ENCODE results near the gene OBSCN.

OBSCN gene

GRCh38 chr1:228379666-228380065 is 171.8 kb downstream of the OBSCN start:
- H3K4me3 ChIP-seq: no peak overlapping the region
- in situ Hi-C loops (cut with MboI; ENCODE audit: low sequenced_read_pairs): no loop called here
- DNase-seq (ENCODE audit: low spot score in 2 of 2): no peak
- no peaks in the 10 kb centered on the region for H3K36me3 ChIP-seq (replicated peaks)
- no peaks in the 10 kb centered on the region for H3K27me3 ChIP-seq (ENCODE audit: low read depth)
- H3K9me3 ChIP-seq: no peaks in the 10 kb centered on the region
- peaks cover 9% of the 10 kb centered on the region; the same call in 1 of the 2 replicates for H3K4me1 ChIP-seq

- no peak overlapping the region for H3K4me3 ChIP-seq
- H3K36me3 ChIP-seq (replicated peaks): no peaks in the 10 kb centered on the region
- in situ Hi-C loops (cut with MboI; ENCODE audit: low sequenced_read_pairs): no loop called here
- H3K4me1 ChIP-seq: peaks cover 9% of the 10 kb centered on the region; the same call in 1 of the 2 replicates
- no peaks in the 10 kb centered on the region for H3K27me3 ChIP-seq (ENCODE audit: low read depth)
- H3K9me3 ChIP-seq: no peaks in the 10 kb centered on the region
- no peak for DNase-seq (ENCODE audit: low spot score in 2 of 2)
These were observed 173.5 kb downstream of the OBSCN start for GRCh38 chr1:228381356-228381755.

DNA sequence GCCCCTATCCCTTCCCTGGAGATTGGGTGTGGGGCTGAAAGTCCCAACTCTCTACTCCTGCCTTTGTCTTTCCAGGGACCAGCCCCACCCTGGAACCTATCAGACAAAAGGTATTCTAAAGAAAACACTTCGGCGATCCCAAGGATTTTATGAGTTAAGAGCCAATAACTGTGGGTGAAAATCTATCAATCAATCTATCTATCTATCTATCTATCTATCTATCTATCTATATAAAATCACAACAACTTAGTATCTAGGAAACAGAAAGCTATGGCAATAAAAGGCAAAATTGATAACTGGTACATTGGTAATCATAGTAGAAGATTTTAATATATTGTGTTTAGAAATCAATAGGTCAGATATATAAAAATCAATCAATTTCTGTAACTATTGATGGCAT is 175.9 kb downstream of the OBSCN start:
- Histone ChIP-seq H3K27me3 (ENCODE audit: low read depth) (no peaks in the 10 kb centered on the region), H3K4me3 (no peak overlapping the region), H3K4me1 (peaks cover 9% of the 10 kb centered on the region; the same call in 1 of the 2 replicates), H3K9me3 (no peaks in the 10 kb centered on the region), H3K36me3 (replicated peaks) (no peaks in the 10 kb centered on the region)
- DNase-seq (ENCODE audit: low spot score in 2 of 2): no peak
- in situ Hi-C loops (cut with MboI; ENCODE audit: low sequenced_read_pairs): no loop called here

GRCh38 chr1:228385232-228385631 is 177.4 kb downstream of the OBSCN start:
- H3K9me3 ChIP-seq: no peaks in the 10 kb centered on the region
- in situ Hi-C loops (cut with MboI; ENCODE audit: low sequenced_read_pairs): no loop called here
- H3K4me3 ChIP-seq: no peak overlapping the region
- H3K36me3 ChIP-seq (replicated peaks): no peaks in the 10 kb centered on the region
- H3K4me1 ChIP-seq: peaks cover under 1% of the 10 kb centered on the region; the same call in 1 of the 2 replicates
- DNase-seq (ENCODE audit: low spot score in 2 of 2): no peak
- H3K27me3 ChIP-seq (ENCODE audit: low read depth): no peaks in the 10 kb centered on the region

DNA sequence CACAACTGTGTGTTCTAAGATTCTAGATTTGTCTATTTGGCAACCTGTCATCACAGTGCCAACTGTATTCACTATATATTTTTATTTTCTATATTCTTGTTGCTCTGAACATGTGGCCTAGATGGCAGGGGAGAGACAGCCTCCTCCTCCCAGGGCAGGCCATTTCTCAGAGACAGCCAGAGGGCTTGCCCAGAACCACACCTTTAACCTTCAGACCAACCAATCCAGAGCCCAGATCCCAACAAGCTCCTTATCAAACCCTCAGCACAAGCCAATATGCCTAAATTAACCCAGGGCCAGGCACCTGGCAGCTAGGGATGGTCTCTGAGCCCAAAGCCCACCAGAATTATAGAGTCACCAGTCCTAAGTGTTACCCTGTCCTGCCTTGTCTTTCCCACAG is 179.5 kb downstream of the OBSCN start:
- no peak for DNase-seq (ENCODE audit: low spot score in 2 of 2)

DNA sequence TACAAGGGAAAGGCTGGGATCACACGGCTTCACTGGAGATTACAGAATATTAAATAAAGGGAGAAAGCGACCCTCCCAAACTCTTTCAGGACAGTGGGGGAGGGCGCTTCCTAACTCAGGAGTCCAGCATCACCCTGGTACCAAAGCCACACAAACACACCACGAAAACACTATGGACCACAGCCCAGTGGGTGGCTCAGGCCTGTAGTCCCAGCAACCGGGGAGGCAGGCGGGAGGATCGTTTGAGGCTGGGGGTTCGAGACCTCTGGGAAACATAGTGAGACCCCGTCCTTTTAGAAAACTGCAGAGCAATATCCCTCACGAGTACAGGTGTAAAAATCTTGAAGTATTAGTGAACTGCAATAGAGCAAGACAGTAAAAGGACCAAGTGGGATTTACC is 182.8 kb downstream of the OBSCN start:
- Histone ChIP-seq H3K9me3 (no peaks in the 10 kb centered on the region), H3K27me3 (ENCODE audit: low read depth) (no peaks in the 10 kb centered on the region), H3K4me1 (no peaks in the 10 kb centered on the region), H3K36me3 (replicated peaks) (peaks cover 14% of the 10 kb centered on the region; the same call in 1 of the 2 replicates), H3K4me3 (no peak overlapping the region)
- DNase-seq (ENCODE audit: low spot score in 2 of 2): no peak
- in situ Hi-C loops (cut with MboI; ENCODE audit: low sequenced_read_pairs): no loop called here

More for the DNA sequence above, 179.5 kb downstream of the OBSCN start:
- Histone ChIP-seq H3K36me3 (replicated peaks) (no peaks in the 10 kb centered on the region), H3K4me3 (no peak overlapping the region), H3K9me3 (no peaks in the 10 kb centered on the region), H3K4me1 (no peaks in the 10 kb centered on the region), H3K27me3 (ENCODE audit: low read depth) (no peaks in the 10 kb centered on the region)
- in situ Hi-C loops (cut with MboI; ENCODE audit: low sequenced_read_pairs): no loop called here

DNA sequence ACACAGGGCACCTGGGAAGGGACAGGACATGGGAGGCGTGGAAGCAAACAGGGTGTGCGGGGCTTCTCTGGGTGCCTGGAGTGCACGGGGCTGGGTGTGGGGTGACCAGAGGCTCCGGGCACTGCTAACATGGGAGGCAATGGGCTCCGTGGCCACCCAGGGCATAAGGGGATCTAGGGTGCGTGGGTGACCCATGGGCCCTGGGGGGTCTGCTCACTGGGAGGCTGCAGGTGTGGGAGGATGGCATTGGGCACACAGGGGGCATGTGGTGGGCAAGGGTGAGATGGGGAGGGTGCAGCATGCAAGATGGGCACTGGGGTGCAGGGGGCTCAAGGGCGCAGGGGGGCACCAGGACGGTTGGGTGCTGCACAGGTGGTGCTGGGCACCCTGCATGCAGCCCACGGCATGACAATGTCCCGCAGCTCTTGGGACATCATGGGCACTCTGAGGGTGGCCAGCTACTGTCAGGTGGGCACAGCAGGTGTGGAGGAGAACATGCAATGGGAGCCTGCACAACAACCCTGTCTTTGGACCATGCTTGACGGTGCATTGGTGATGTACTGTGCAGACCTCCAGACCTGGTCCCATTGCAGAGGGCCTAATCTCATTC is 183.7 kb downstream of the OBSCN start:
- Histone ChIP-seq H3K9me3 (no peaks in the 10 kb centered on the region), H3K4me3 (no peak overlapping the region), H3K27me3 (ENCODE audit: low read depth) (no peaks in the 10 kb centered on the region), H3K4me1 (no peaks in the 10 kb centered on the region), H3K36me3 (replicated peaks) (peaks cover 23% of the 10 kb centered on the region)
- in situ Hi-C loops (cut with MboI; ENCODE audit: low sequenced_read_pairs): no loop called here
- DNase-seq (ENCODE audit: low spot score in 2 of 2): no peak

GRCh38 chr1:228392111-228392936 is 184.5 kb downstream of the OBSCN start:
- no peaks in the 10 kb centered on the region for H3K27me3 ChIP-seq (ENCODE audit: low read depth)
- in situ Hi-C loops (cut with MboI; ENCODE audit: low sequenced_read_pairs): no loop called here
- no peak for DNase-seq (ENCODE audit: low spot score in 2 of 2)
- H3K4me3 ChIP-seq: no peak overlapping the region
- no peaks in the 10 kb centered on the region for H3K4me1 ChIP-seq
- peaks cover 28% of the 10 kb centered on the region for H3K36me3 ChIP-seq (replicated peaks)
- H3K9me3 ChIP-seq: no peaks in the 10 kb centered on the region

DNA sequence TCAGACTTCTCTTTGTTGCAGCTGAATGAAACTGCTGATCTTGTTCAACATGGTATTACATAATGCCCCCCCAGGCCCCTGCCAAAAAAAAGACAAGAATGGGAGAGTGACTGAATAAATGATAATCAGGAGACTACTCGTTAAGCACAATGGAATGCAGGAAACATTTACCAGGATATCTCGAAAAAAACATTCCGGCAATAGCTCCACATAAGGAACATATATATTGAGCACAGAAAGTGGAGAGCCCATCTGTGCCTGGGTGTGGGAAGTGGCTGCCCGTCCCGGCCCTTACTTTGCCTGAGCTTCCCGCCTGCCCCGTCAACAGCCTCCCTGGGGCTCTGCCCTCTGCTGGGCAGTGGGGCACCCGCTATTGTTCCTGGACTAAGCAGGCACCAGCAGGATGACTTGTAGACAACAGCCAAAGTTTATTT is 185.4 kb downstream of the OBSCN start:
- H3K27me3 ChIP-seq (ENCODE audit: low read depth): no peaks in the 10 kb centered on the region
- DNase-seq (ENCODE audit: low spot score in 2 of 2): no peak
- H3K36me3 ChIP-seq (replicated peaks): peaks cover 33% of the 10 kb centered on the region
- no peak overlapping the region for H3K4me3 ChIP-seq
- in situ Hi-C loops (cut with MboI; ENCODE audit: low sequenced_read_pairs): no loop called here
- H3K9me3 ChIP-seq: no peaks in the 10 kb centered on the region
- no peaks in the 10 kb centered on the region for H3K4me1 ChIP-seq

GRCh38 chr1:228393811-228394570 is 186.1 kb downstream of the OBSCN start:
- no peak for DNase-seq (ENCODE audit: low spot score in 2 of 2)
- Histone ChIP-seq H3K9me3 (no peaks in the 10 kb centered on the region), H3K4me1 (no peaks in the 10 kb centered on the region), H3K4me3 (no peak overlapping the region), H3K27me3 (ENCODE audit: low read depth) (no peaks in the 10 kb centered on the region), H3K36me3 (replicated peaks) (peaks cover 37% of the 10 kb centered on the region)
- in situ Hi-C loops (cut with MboI; ENCODE audit: low sequenced_read_pairs): no loop called here

GRCh38 chr1:228394571-228395394 is 186.9 kb downstream of the OBSCN start:
- no peaks in the 10 kb centered on the region for H3K27me3 ChIP-seq (ENCODE audit: low read depth)
- no peak overlapping the region for H3K4me3 ChIP-seq
- H3K9me3 ChIP-seq: no peaks in the 10 kb centered on the region
- no peaks in the 10 kb centered on the region for H3K4me1 ChIP-seq
- in situ Hi-C loops (cut with MboI; ENCODE audit: low sequenced_read_pairs): no loop called here
- no peak for DNase-seq (ENCODE audit: low spot score in 2 of 2)
- peaks cover 37% of the 10 kb centered on the region for H3K36me3 ChIP-seq (replicated peaks)

DNA sequence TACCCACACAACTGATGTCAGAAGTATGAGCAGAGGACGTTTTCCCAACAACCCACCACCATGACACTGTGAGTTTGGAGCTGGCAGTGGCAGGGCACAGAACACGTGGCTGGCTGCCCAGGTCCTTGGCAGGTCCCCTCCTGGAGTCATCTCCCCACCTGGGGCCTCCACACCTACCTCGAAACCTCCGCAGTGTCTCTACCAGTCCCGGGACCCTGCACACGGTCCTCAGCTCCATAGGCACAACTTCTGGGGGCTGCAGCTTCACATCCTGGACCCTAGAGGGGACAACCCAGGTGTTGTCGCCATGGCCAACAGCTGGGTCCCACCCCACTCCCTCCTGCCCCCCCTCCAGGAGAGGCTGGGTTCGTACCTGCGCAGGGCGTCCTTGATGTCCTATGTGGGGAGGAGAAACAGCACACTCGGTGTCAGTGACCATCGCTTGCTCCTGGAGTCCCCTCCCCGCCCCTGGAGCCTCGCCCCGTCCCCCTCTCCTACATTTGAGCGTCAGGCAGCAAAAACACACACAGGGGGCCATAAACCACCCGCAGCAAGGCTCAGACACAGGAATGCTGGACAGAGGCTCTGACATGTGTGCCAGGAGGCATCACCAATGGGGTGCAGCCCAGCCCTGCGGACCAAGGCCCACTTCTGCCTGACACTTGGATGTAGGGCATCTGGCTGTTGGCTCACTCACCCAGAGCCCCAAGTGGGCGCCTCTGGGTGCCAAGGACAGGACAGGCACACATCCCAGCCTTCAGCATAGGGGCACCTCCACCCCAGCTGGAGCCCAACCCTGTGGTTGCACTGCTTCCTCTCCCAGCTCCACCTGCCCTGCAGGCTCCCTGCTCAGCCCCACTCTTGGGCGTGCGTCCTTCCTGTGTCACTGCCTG is 189.2 kb downstream of the OBSCN start:
- Histone ChIP-seq H3K36me3 (replicated peaks) (peaks cover 55% of the 10 kb centered on the region), H3K4me3 (no peak overlapping the region), H3K27me3 (ENCODE audit: low read depth) (no peaks in the 10 kb centered on the region), H3K4me1 (no peaks in the 10 kb centered on the region), H3K9me3 (no peaks in the 10 kb centered on the region)
- DNase-seq (ENCODE audit: low spot score in 2 of 2): no peak
- in situ Hi-C loops (cut with MboI; ENCODE audit: low sequenced_read_pairs): no loop called here
